NCI-H345 (cell line): ENCODE results near the gene XYLT1.

ENCODE experiments used
- DNase-seq: peaks from one replicate; lab custom pipeline; 2025; lab: John Stamatoyannopoulos, UW

XYLT1 gene

GRCh38 chr16:17145029-17145428 is 325.7 kb downstream of the XYLT1 start:
- no peak for DNase-seq

GRCh38 chr16:17144431-17144830 is 326.3 kb downstream of the XYLT1 start:
- no peak for DNase-seq

GRCh38 chr16:17143546-17144419 is 327.0 kb downstream of the XYLT1 start:
- DNase-seq, result no peak

GRCh38 chr16:17138801-17139200 is 332.0 kb downstream of the XYLT1 start:
- no peak for DNase-seq

- no peak for DNase-seq
These were observed 335.3 kb downstream of the XYLT1 start for GRCh38 chr16:17135439-17135838.

GRCh38 chr16:17134586-17134985 is 336.2 kb downstream of the XYLT1 start:
- DNase-seq, result no peak

GRCh38 chr16:17133851-17134250 is 336.9 kb downstream of the XYLT1 start:
- no peak for DNase-seq

- DNase-seq, result no peak
These were observed 339.4 kb downstream of the XYLT1 start for GRCh38 chr16:17131351-17131750.

- DNase-seq, result no peak
These were observed 340.0 kb downstream of the XYLT1 start for GRCh38 chr16:17130733-17131132.

GRCh38 chr16:17129971-17130370 is 340.8 kb downstream of the XYLT1 start:
- no peak for DNase-seq

GRCh38 chr16:17128791-17129190 is 342.0 kb downstream of the XYLT1 start:
- DNase-seq, result no peak

GRCh38 chr16:17126156-17126555 is 344.6 kb downstream of the XYLT1 start:
- no peak for DNase-seq

- no peak for DNase-seq
These were observed 345.1 kb downstream of the XYLT1 start for GRCh38 chr16:17125671-17126070.

- DNase-seq, result no peak
These were observed 352.7 kb downstream of the XYLT1 start for GRCh38 chr16:17117906-17118577.

GRCh38 chr16:17116595-17117322 is 354.0 kb downstream of the XYLT1 start:
- DNase-seq, result no peak

GRCh38 chr16:17109413-17109812 is 361.3 kb downstream of the XYLT1 start:
- DNase-seq, result no peak

GRCh38 chr16:17108596-17108995 is 362.2 kb downstream of the XYLT1 start:
- no peak for DNase-seq

GRCh38 chr16:17107450-17107849 is 363.3 kb downstream of the XYLT1 start:
- DNase-seq, result no peak

- no peak for DNase-seq
These were observed 364.4 kb downstream of the XYLT1 start for GRCh38 chr16:17106243-17106791.

- DNase-seq, result no peak
These were observed 365.4 kb downstream of the XYLT1 start for GRCh38 chr16:17105239-17105797.

- DNase-seq, result no peak
These were observed 366.1 kb downstream of the XYLT1 start for GRCh38 chr16:17104654-17105053.

- DNase-seq, result no peak
These were observed 367.5 kb downstream of the XYLT1 start for GRCh38 chr16:17103216-17103615.
